Measurements from ENCODE around the gene NXN. TPM values are rescaled to one million over a fixed set of nuclear protein-coding genes. Genes with fewer than 3 reads are reported as not detected.

The NXN gene
- total RNA-seq, 1 donor from 2014 or later = 177 TPM

GRCh38 chr17:819251-819650 lies 160.3 kb downstream of the NXN start:
- Mint-ChIP-seq H3K9me3 (ENCODE audit: unreplicated experiment) (peaks cover 19% of the 10 kb centered on the region), H3K4me3 (ENCODE audit: unreplicated experiment) (no peak overlapping the region), H3K27me3 (ENCODE audit: unreplicated experiment) (peaks cover 9% of the 10 kb centered on the region), H3K27ac (ENCODE audit: unreplicated experiment) (no peak overlapping the region), H3K36me3 (ENCODE audit: unreplicated experiment) (peaks cover 5% of the 10 kb centered on the region), H3K4me1 (ENCODE audit: low read depth, unreplicated experiment) (peaks cover 21% of the 10 kb centered on the region)
- no peak for TF ChIP-seq CTCF (IDR thresholded peaks at IDR 0.05; ENCODE audit: partially characterized antibody, unreplicated experiment)
- no peak for DNase-seq

- H3K4me3 Mint-ChIP-seq (ENCODE audit: unreplicated experiment) = no peak overlapping the region
- DNase-seq = no peak
- no peaks in the 10 kb centered on the region for H3K36me3 Mint-ChIP-seq (ENCODE audit: unreplicated experiment)
- H3K27me3 Mint-ChIP-seq (ENCODE audit: unreplicated experiment) = peaks cover 15% of the 10 kb centered on the region
- no peak for TF ChIP-seq CTCF (IDR thresholded peaks at IDR 0.05; ENCODE audit: partially characterized antibody, unreplicated experiment)
- peaks cover 21% of the 10 kb centered on the region for H3K9me3 Mint-ChIP-seq (ENCODE audit: unreplicated experiment)
- no peak overlapping the region for H3K27ac Mint-ChIP-seq (ENCODE audit: unreplicated experiment)
- H3K4me1 Mint-ChIP-seq (ENCODE audit: low read depth, unreplicated experiment) = peaks cover 28% of the 10 kb centered on the region
Measured at GRCh38 chr17:814371-814770, 165.2 kb downstream of the NXN start.

- no peak for DNase-seq
- no peaks in the 10 kb centered on the region for H3K36me3 Mint-ChIP-seq (ENCODE audit: unreplicated experiment)
Measured at GRCh38 chr17:812638-813204, 166.9 kb downstream of the NXN start.

GRCh38 chr17:811051-811784 lies 168.4 kb downstream of the NXN start:
- TF ChIP-seq CTCF (IDR thresholded peaks at IDR 0.05; ENCODE audit: partially characterized antibody, unreplicated experiment) = no peak
- DNase-seq = no peak
- Mint-ChIP-seq H3K27me3 (ENCODE audit: unreplicated experiment) (peaks cover 14% of the 10 kb centered on the region), H3K27ac (ENCODE audit: unreplicated experiment) (peak overlapping the region; percentile 23), H3K4me1 (ENCODE audit: low read depth, unreplicated experiment) (peaks cover 26% of the 10 kb centered on the region), H3K4me3 (ENCODE audit: unreplicated experiment) (peak overlapping the region; percentile 44), H3K9me3 (ENCODE audit: unreplicated experiment) (peaks cover 21% of the 10 kb centered on the region), H3K36me3 (ENCODE audit: unreplicated experiment) (no peaks in the 10 kb centered on the region)

More at GRCh38 chr17:812638-813204, 166.9 kb downstream of the NXN start:
- Mint-ChIP-seq H3K4me1 (ENCODE audit: low read depth, unreplicated experiment) (peaks cover 27% of the 10 kb centered on the region), H3K9me3 (ENCODE audit: unreplicated experiment) (peaks cover 24% of the 10 kb centered on the region), H3K27me3 (ENCODE audit: unreplicated experiment) (peaks cover 16% of the 10 kb centered on the region), H3K4me3 (ENCODE audit: unreplicated experiment) (no peak overlapping the region), H3K27ac (ENCODE audit: unreplicated experiment) (peak overlapping the region; percentile 4)
- no peak for TF ChIP-seq CTCF (IDR thresholded peaks at IDR 0.05; ENCODE audit: partially characterized antibody, unreplicated experiment)

Data from glutamatergic neuron (in vitro differentiated cells).